WERI-Rb-1 (cell line): Measurements from ENCODE around the gene CNOT6.
"Not testable (repeated sequence)": the region's sequence is repeated elsewhere in the genome, so short reads cannot be mapped to it uniquely, and the experiment has no call there.

ENCODE experiments used
- DNase-seq: peaks from one replicate; pipeline ENCODE4 v3.0.0-alpha.2; 2020
- H3K27ac ChIP-seq: fragments of 250-450 bp; sonication (Bioruptor Pico); 2 replicates; pipeline ENCODE4 v1.5.1; 2020; ENCODE audit warnings: mild to moderate bottlenecking, moderate library complexity
- H3K27me3 ChIP-seq: fragments of 250-450 bp; sonication (Bioruptor Pico); 2 replicates; pipeline ENCODE4 v1.5.1; 2021; ENCODE audit warnings: mild to moderate bottlenecking, low read depth, moderate library complexity; ENCODE audit not compliant: insufficient read depth, severe bottlenecking
- H3K36me3 ChIP-seq: fragments of 250-450 bp; sonication (Bioruptor Pico); 2 replicates; pipeline ENCODE4 v1.5.1; 2020; ENCODE audit warnings: mild to moderate bottlenecking, moderate library complexity
- H3K4me3 ChIP-seq: 2 replicates; pipeline ENCODE4 v1.5.1; 2011; ENCODE audit warnings: low read depth, mild to moderate bottlenecking, control low read depth, low read length
- H3K9me3 ChIP-seq: fragments of 250-450 bp; sonication (Bioruptor Pico); 2 replicates; pipeline ENCODE4 v1.5.1; 2021; ENCODE audit warnings: mild to moderate bottlenecking, moderate library complexity; ENCODE audit not compliant: severe bottlenecking
- TF ChIP-seq, protein P1 (sequence below): IDR thresholded peaks from 2 replicates; pipeline ENCODE4 v1.5.1; 2011; ENCODE audit warnings: low read depth, mild to moderate bottlenecking, control low read depth, inconsistent platforms, low read length

CNOT6 gene

DNA sequence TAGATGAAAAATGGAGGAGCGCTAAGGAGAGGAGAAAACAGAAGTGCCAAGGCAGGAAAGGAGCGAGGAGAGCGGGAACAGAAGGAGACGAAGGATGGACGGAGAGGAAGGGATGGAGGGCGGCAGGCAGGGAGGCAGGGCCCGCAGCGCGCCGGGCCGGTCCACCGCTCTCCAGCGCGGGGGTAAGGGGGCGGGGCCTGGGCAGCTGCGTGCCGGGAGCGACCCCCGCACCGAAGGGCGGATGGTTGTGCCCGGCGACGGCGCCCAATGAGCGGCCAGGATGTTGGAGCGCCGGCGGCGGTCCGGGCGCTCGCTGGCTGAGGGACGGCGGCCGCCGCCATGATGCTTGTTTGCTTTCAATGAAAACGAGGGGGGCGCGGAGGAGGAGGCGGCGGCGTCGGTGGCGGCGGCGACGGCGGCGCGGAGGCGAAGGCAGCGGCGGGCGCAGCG, at the start of gene CNOT6:
Gene CNOT6, plus strand, starts transcription at position 320 of the 450 bp plus-strand sequence. CDS start 34,898 bp downstream, outside the sequence.
- peak within 1 kb of the TSS; percentile 69 for H3K4me3 ChIP-seq
- peaks cover 15% of the 10 kb centered on the region for H3K36me3 ChIP-seq
- peak within 1 kb of the TSS; percentile 95 for H3K27ac ChIP-seq
- no peaks in the 10 kb centered on the region for H3K27me3 ChIP-seq
- H3K9me3 ChIP-seq: no peaks in the 10 kb centered on the region
- DNase-seq: peak; percentile 81
- TF ChIP-seq, protein P1, sequence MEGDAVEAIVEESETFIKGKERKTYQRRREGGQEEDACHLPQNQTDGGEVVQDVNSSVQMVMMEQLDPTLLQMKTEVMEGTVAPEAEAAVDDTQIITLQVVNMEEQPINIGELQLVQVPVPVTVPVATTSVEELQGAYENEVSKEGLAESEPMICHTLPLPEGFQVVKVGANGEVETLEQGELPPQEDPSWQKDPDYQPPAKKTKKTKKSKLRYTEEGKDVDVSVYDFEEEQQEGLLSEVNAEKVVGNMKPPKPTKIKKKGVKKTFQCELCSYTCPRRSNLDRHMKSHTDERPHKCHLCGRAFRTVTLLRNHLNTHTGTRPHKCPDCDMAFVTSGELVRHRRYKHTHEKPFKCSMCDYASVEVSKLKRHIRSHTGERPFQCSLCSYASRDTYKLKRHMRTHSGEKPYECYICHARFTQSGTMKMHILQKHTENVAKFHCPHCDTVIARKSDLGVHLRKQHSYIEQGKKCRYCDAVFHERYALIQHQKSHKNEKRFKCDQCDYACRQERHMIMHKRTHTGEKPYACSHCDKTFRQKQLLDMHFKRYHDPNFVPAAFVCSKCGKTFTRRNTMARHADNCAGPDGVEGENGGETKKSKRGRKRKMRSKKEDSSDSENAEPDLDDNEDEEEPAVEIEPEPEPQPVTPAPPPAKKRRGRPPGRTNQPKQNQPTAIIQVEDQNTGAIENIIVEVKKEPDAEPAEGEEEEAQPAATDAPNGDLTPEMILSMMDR: no peak

DNA sequence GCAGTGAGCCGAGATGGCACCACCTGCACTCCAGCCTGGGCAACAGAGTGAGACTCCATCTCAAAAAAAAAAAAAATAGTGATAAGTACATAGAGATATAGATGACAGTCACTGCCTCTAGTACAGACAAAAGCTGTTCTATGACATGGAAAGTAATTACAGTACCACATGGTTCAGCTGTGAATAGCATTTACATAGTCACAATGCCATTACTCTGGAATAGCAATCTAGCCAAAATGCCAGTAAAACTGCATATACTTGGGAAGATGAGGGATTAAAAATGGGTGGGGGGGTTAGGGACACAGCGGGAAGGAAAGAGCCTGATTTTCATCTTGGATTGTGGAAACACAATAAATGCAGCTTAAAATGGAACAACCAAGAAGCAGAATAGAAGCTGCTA, 39.4 kb upstream of the CNOT6 start:
- H3K27ac ChIP-seq: no peak overlapping the region
- no peak overlapping the region for H3K4me3 ChIP-seq
- no peak for DNase-seq
- no peaks in the 10 kb centered on the region for H3K36me3 ChIP-seq
- H3K27me3 ChIP-seq: no peaks in the 10 kb centered on the region
- TF ChIP-seq, protein P1: no peak
- H3K9me3 ChIP-seq: no peaks in the 10 kb centered on the region

DNA sequence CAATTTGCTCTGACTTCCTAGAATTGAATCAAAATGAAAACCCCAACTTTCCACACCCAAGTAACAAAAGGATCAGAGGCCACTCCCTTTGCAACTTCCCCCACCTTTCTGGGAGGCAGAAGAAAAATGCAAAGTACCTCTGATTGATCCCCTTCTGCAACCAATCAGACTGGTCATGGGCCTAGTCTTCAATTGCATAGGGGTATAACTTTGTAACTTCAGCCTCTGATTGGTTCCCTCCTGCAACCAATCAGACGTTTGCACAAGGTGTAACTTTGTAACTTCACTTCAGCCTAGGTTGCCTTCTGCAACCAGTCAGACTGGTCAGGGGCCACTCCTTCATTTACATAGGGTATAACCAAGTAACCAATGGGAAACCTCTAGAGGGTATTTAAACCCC, 38.3 kb upstream of the CNOT6 start:
- DNase-seq: no peak
- H3K9me3 ChIP-seq: no peaks in the 10 kb centered on the region
- no peaks in the 10 kb centered on the region for H3K36me3 ChIP-seq
- H3K27me3 ChIP-seq: no peaks in the 10 kb centered on the region
- TF ChIP-seq, protein P1: no peak
- no peak overlapping the region for H3K4me3 ChIP-seq
- no peak overlapping the region for H3K27ac ChIP-seq

DNA sequence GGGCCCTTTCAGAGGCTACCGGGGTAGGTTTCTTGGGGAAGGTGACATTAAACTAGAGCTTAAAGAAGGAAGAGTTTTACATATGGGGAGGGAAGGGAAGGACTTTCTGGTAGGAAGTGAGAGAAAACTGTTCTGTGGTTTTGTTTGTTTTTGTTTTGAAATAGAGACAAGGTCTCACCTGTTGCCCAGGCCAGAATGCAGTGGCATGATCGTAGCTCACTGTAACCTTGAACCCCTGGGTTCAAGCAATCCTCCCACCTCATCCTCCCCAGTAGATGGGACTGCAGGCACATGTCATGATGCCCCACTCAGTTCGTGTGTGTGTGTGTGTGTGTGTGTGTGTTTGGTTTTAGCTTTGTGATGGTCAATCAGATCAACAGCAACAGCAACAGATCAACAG, 37.4 kb upstream of the CNOT6 start:
- DNase-seq: no peak
- Histone ChIP-seq H3K9me3 (no peaks in the 10 kb centered on the region), H3K27ac (no peak overlapping the region), H3K4me3 (no peak overlapping the region), H3K36me3 (no peaks in the 10 kb centered on the region), H3K27me3 (no peaks in the 10 kb centered on the region)
- TF ChIP-seq, protein P1: no peak

DNA sequence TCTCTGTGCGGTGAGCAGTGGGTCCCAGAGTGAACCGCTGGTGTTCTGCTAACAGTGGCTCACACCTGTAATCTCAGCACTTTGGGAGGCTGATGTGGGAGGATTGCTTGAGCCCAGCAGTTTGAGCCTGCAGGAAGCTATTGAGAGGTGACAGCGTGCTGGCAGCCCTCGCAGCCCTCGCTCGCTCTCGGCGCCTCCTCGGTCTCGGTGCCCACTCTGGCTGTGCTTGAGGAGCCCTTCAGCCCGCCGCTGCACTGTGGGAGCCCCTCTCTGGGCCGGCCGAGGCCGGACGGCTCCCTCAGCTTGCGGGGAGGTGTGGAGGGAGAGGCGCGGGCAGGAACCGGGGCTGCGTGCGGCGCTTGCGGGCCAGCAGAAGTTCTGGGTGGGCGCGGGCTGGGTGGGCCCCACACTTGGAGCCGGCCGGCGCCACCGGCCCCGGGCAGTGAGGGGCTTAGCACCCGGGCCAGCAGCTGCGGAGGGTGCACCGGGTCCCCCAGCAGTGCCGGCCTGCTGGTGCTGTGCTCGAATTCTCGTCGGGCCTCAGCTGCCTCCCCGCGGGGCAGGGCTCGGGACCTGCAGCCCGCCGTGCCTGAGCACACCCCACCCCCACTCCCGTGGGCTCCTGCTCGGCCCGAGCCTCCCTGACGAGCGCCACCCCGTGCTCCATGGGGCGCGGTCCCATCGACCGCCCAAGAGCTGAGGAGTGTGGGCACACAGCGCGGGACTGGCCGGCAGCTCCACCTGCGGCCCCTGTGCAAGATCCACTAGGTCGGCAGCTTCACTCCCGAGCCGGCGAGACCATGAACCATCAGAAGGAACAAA, 35.1 kb upstream of the CNOT6 start:
- H3K36me3 ChIP-seq, H3K27me3 ChIP-seq, H3K4me3 ChIP-seq, DNase-seq, H3K27ac ChIP-seq, H3K9me3 ChIP-seq: not testable (repeated sequence)

DNA sequence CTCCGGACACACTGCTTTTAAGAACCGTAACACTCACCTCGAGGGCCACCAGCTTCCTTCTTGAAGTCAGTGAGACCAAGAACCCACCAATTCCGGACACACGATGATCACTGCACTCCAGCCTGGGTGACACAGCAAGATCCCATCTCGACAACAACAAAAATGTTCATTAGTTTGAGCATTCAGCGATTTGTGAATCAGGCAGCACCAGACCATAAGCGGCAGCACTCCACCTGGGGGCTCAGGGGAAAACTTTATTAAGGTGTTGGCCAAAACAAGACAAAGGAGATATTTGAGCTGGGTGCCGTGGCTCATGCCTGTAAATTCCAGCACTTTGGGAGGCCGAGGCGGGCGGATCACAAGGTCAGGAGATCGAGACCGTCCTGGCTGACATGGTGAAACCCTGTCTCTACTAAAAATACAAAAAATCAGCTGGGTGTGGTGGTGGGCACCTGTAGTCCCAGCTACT, 34.5 kb upstream of the CNOT6 start:
- not testable (repeated sequence) for H3K36me3 ChIP-seq, DNase-seq, H3K4me3 ChIP-seq, H3K9me3 ChIP-seq, H3K27ac ChIP-seq, H3K27me3 ChIP-seq

DNA sequence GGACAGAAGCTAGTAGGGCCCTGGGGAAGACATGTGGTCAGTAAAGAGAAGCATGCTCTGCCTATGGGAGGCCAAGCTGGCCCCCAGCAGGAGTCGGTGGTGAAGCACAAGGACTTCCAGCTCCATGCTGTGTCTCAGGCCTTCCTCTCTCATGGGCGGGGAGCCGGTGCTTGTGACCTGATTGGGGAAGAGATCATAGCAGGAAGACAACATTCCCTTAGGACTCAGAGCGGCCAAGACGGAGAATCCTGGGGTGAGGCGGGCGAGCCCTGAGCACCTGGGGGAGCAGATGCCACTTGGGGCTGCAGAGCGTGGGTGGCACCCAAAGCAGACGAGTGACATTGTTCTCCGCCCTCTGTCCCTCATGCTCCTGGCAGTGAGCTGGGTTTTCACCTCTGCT, 33.3 kb upstream of the CNOT6 start:
- Histone ChIP-seq H3K9me3 (no peaks in the 10 kb centered on the region), H3K4me3 (no peak overlapping the region), H3K36me3 (no peaks in the 10 kb centered on the region), H3K27me3 (no peaks in the 10 kb centered on the region), H3K27ac (no peak overlapping the region)
- DNase-seq: no peak
- TF ChIP-seq, protein P1: no peak
